ENCODE data around the gene SATB2.

The SATB2 gene

DNA sequence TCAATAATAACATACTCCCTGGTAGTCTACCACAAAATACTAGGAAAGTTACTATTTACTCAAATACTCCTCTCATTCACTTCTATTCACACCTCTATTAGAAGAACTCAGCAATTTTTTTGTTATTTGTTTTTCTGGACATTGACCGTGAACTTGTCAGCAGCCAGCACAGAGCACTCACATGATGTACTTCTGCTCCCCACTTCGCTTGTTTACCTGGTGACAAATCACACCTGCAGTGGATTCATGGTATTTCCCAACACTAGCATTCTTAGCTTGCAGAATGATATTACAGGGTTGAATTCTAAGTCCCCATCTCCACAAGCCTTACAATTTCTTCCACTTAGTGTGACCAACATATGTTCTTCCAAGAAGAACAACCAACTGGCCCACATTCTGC, 238.2 kb downstream of the SATB2 start:
- H3K27me3 ChIP-seq = no peaks in the 10 kb centered on the region
- H3K9me3 ChIP-seq = no peaks in the 10 kb centered on the region
- no peaks in the 10 kb centered on the region for H3K4me1 ChIP-seq
- no peak for DNase-seq
- no peak overlapping the region for H3K4me3 ChIP-seq (ENCODE audit: low read depth, low read length)
- TF ChIP-seq, protein P1, sequence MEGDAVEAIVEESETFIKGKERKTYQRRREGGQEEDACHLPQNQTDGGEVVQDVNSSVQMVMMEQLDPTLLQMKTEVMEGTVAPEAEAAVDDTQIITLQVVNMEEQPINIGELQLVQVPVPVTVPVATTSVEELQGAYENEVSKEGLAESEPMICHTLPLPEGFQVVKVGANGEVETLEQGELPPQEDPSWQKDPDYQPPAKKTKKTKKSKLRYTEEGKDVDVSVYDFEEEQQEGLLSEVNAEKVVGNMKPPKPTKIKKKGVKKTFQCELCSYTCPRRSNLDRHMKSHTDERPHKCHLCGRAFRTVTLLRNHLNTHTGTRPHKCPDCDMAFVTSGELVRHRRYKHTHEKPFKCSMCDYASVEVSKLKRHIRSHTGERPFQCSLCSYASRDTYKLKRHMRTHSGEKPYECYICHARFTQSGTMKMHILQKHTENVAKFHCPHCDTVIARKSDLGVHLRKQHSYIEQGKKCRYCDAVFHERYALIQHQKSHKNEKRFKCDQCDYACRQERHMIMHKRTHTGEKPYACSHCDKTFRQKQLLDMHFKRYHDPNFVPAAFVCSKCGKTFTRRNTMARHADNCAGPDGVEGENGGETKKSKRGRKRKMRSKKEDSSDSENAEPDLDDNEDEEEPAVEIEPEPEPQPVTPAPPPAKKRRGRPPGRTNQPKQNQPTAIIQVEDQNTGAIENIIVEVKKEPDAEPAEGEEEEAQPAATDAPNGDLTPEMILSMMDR (IDR thresholded peaks at IDR 0.05; ENCODE audit: low read depth, low read length) = no peak
- H3K36me3 ChIP-seq = no peaks in the 10 kb centered on the region
